B cell (primary cell): Measurements from ENCODE around the gene HECTD3.

Experiments used
- EZH2 ChIP-seq: IDR thresholded peaks from 2 replicates; pipeline ENCODE4 v1.6.1; 2012; ENCODE audit warnings: borderline replicate concordance, low read depth, mild to moderate bottlenecking, moderate library complexity, low read length; ENCODE audit not compliant: insufficient read depth, poor library complexity, severe bottlenecking
- TF ChIP-seq, protein P1 (sequence below): fragments of 200-600 bp; IDR thresholded peaks from one replicate; pipeline ENCODE4 v1.8.0; 2022; ENCODE audit warnings: antibody characterized with exemption, mild to moderate bottlenecking

GRCh38 chr1:44985747-44986359 lies 25.3 kb downstream of the HECTD3 start:
- TF ChIP-seq, protein P1, sequence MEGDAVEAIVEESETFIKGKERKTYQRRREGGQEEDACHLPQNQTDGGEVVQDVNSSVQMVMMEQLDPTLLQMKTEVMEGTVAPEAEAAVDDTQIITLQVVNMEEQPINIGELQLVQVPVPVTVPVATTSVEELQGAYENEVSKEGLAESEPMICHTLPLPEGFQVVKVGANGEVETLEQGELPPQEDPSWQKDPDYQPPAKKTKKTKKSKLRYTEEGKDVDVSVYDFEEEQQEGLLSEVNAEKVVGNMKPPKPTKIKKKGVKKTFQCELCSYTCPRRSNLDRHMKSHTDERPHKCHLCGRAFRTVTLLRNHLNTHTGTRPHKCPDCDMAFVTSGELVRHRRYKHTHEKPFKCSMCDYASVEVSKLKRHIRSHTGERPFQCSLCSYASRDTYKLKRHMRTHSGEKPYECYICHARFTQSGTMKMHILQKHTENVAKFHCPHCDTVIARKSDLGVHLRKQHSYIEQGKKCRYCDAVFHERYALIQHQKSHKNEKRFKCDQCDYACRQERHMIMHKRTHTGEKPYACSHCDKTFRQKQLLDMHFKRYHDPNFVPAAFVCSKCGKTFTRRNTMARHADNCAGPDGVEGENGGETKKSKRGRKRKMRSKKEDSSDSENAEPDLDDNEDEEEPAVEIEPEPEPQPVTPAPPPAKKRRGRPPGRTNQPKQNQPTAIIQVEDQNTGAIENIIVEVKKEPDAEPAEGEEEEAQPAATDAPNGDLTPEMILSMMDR: no peak
- no peak for TF ChIP-seq EZH2
